Suprapubic skin (tissue), 4 donors: ENCODE results near the gene ZNF200. TPM values are rescaled to one million over a fixed set of nuclear protein-coding genes. Genes with fewer than 3 reads are reported as not detected.

ENCODE experiments used
- DNase-seq, 2 donors: peaks; one replicate each; pipeline ENCODE4 v3.0.0-alpha.2; 2019; ENCODE audit warnings: low spot score in 2 of 2
- H3K27ac ChIP-seq: fragments of 200-600 bp; sonication (generic); one replicate; pipeline ENCODE4 v1.5.1; 2019
- H3K27me3 ChIP-seq: fragments of 200-600 bp; sonication (generic); one replicate; pipeline ENCODE4 v1.5.1; 2019
- H3K36me3 ChIP-seq: fragments of 200-600 bp; sonication (generic); one replicate; pipeline ENCODE4 v1.5.1; 2019
- H3K4me1 ChIP-seq: fragments of 200-600 bp; sonication (generic); one replicate; pipeline ENCODE4 v1.5.1; 2019
- H3K4me3 ChIP-seq: fragments of 200-600 bp; sonication (generic); one replicate; pipeline ENCODE4 v1.5.1; 2019; ENCODE audit warnings: mild to moderate bottlenecking
- H3K9me3 ChIP-seq: fragments of 200-600 bp; sonication (generic); one replicate; pipeline ENCODE4 v1.5.1; 2019
- CTCF ChIP-seq, 2 donors: fragments of 200-600 bp in 1 of 2; fragments of 450-650 bp in 1 of 2; sonication (generic) in 1 of 2; IDR thresholded peaks; one replicate each; pipeline ENCODE4 v1.5.1; 2016 to 2019; ENCODE audit warnings: antibody characterized with exemption in 2 of 2, mild to moderate bottlenecking in 1 of 2, moderate library complexity in 1 of 2
- EP300 ChIP-seq: sonication (generic); formaldehyde crosslinking; IDR thresholded peaks from one replicate; pipeline ENCODE4 v1.6.1; 2017; ENCODE audit warnings: antibody characterized with exemption
- POLR2A ChIP-seq, 2 donors: fragments of 450-650 bp; IDR thresholded peaks; one replicate each; pipeline ENCODE4 v1.6.1; 2017; ENCODE audit warnings: antibody characterized with exemption in 2 of 2, mild to moderate bottlenecking in 2 of 2, moderate library complexity in 2 of 2
- POLR2AphosphoS5 ChIP-seq, 3 donors: sonication (generic); formaldehyde crosslinking; IDR thresholded peaks; one replicate each; pipeline ENCODE4 v1.6.1; 2017; ENCODE audit warnings: antibody characterized with exemption in 3 of 3
- WGBS: methylation state at CpG from one replicate; pipeline ENCODE4 v1.1.5; 2018; 5-methylcytosine and 5-hydroxymethylcytosine counted together
- total RNA-seq, 4 donors: library from RNA; depleted of rRNA; stranded (reverse); fragments of >200 nt; gene quantifications; one replicate each; pipeline ENCODE4 v1.1.0, GENCODE V29; 2016

ZNF200 gene
- total RNA-seq, 4 donors from 2014 or later, result 2.6 to 7.7 (median 4.8) TPM

GRCh38 chr16:3256146-3256865 lies 21.3 kb upstream of the ZNF200 start, which contains the start of gene MEFV:
Gene MEFV (minus strand): TSS chr16:3256633. CDS start chr16:3256587, 46 bp downstream.
- DNase-seq, result no peak
- no peaks in the 10 kb centered on the region for H3K36me3 ChIP-seq
- H3K27ac ChIP-seq, result no peak within 1 kb of the TSS
- no peaks in the 10 kb centered on the region for H3K9me3 ChIP-seq
- H3K4me1 ChIP-seq, result no peaks in the 10 kb centered on the region
- 68% methylated on average over 9 of the region's 14 CpGs for WGBS
- H3K4me3 ChIP-seq, result peak within 1 kb of the TSS; percentile 25
- TF ChIP-seq POLR2AphosphoS5 (IDR thresholded peaks at IDR 0.05) (no peak), EP300 (no peak), POLR2A (IDR thresholded peaks at IDR 0.05) (no peak), CTCF (IDR thresholded peaks at IDR 0.05) (no peak)
- peaks cover 4% of the 10 kb centered on the region for H3K27me3 ChIP-seq

DNA sequence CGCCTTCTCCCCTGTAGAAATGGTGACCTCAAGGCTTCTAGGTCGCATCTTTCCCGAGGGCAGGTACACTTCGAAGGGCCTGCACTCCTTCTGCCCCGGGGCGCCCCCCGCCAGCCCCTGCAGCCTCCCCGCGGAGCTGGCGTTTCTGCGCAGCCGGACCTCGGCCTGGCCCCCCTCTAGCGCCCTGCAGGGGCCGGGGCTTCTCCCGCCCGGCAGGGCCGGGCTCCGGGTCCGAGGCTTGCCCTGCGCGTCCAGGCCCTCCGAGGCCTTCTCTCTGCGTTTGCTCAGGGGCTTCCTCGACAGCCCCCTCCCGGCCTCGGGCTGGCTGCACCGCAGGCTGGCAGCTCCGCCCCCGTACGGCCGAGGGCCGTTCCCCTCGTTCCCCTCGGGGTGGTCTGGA lies 19.4 kb upstream of the ZNF200 start:
- no peak for DNase-seq

GRCh38 chr16:3252967-3253366 lies 18.0 kb upstream of the ZNF200 start:
- Histone ChIP-seq H3K27ac (no peak overlapping the region), H3K4me1 (no peaks in the 10 kb centered on the region), H3K4me3 (no peak overlapping the region), H3K36me3 (no peaks in the 10 kb centered on the region), H3K27me3 (peaks cover 4% of the 10 kb centered on the region), H3K9me3 (no peaks in the 10 kb centered on the region)
- TF ChIP-seq POLR2AphosphoS5 (IDR thresholded peaks at IDR 0.05), result no peak
- TF ChIP-seq CTCF (IDR thresholded peaks at IDR 0.05), result no peak
- no peak for TF ChIP-seq POLR2A (IDR thresholded peaks at IDR 0.05)
- no peak for TF ChIP-seq EP300
- no peak for DNase-seq
- 75% methylated on average over 4 of the region's 4 CpGs for WGBS

More for the DNA sequence above, 19.4 kb upstream of the ZNF200 start:
- Histone ChIP-seq H3K4me3 (no peak overlapping the region), H3K4me1 (no peaks in the 10 kb centered on the region), H3K9me3 (no peaks in the 10 kb centered on the region), H3K27ac (no peak overlapping the region), H3K27me3 (peaks cover 4% of the 10 kb centered on the region), H3K36me3 (no peaks in the 10 kb centered on the region)
- TF ChIP-seq EP300 (no peak), POLR2AphosphoS5 (IDR thresholded peaks at IDR 0.05) (no peak), CTCF (IDR thresholded peaks at IDR 0.05) (no peak), POLR2A (IDR thresholded peaks at IDR 0.05) (no peak)
- 80% methylated on average over 1 of the region's 35 CpGs for WGBS

DNA sequence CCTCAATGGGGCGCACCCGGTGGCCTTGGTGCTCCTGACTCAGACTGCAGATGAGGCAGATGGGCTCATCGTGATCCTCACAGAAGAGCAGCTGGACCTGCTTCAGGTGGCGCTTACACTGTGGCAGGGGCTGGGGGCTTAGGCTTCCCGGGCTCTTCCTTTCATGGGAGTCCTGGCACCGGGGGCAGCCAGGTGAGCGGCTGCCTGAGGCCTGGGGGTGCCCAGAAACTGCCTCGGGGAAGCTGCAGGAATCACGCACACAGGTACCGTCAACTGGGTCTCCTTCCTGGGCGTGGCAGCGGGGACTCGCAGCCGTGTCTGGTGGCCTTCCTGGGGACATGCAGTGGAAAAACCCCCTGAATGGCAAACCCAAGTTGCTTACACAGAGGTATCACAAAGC lies 14.5 kb upstream of the ZNF200 start:
- TF ChIP-seq POLR2A (IDR thresholded peaks at IDR 0.05) (no peak), CTCF (IDR thresholded peaks at IDR 0.05) (no peak), POLR2AphosphoS5 (IDR thresholded peaks at IDR 0.05) (no peak), EP300 (no peak)
- no peaks in the 10 kb centered on the region for H3K36me3 ChIP-seq
- no peak for DNase-seq
- no peak overlapping the region for H3K27ac ChIP-seq
- H3K9me3 ChIP-seq, result no peaks in the 10 kb centered on the region
- H3K4me3 ChIP-seq, result no peak overlapping the region
- H3K4me1 ChIP-seq, result no peaks in the 10 kb centered on the region
- peaks cover 6% of the 10 kb centered on the region for H3K27me3 ChIP-seq
- WGBS, result 81% methylated on average over 6 of the region's 14 CpGs

DNA sequence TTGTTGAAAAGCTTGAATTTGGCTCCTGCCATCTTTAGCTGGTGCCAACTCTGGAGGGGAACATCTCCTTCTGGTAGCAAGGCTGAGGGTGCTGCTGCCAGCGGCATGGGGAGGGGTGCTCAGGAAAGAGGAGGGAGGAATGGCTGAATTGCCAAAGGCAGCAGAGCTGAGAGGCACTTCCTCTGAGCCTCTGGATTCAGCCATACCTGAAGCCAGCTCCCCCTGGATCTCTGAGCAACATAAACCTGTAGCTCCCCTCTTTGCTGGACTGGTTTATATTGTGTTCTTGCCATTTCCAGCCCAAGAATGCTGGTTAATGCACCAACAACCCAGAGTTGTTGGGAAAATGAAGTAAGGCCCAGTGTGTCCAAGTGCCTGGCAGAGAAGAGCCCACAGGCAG lies 14.1 kb upstream of the ZNF200 start:
- Histone ChIP-seq H3K36me3 (no peaks in the 10 kb centered on the region), H3K27me3 (peaks cover 7% of the 10 kb centered on the region), H3K9me3 (no peaks in the 10 kb centered on the region), H3K27ac (no peak overlapping the region), H3K4me1 (no peaks in the 10 kb centered on the region), H3K4me3 (no peak overlapping the region)
- 83% methylated on average over 1 of the region's 1 CpG for WGBS
- TF ChIP-seq POLR2AphosphoS5 (IDR thresholded peaks at IDR 0.05), result no peak
- no peak for DNase-seq
